Keratinocyte (primary cell): ENCODE measurements around the gene CEP57L1.

Experiments used
- EZH2 ChIP-seq: IDR thresholded peaks from one replicate; pipeline ENCODE4 v1.6.1; 2012; ENCODE audit warnings: inconsistent platforms, mild to moderate bottlenecking, low read length, moderate library complexity
- TF ChIP-seq, protein P1 (sequence below), 3 experiments: IDR thresholded peaks in 1 of 3; conservative IDR thresholded peaks in 1 of 3; optimal IDR thresholded peaks in 1 of 3; 2 replicates in 2 of 3; 3 replicates in 1 of 3; pipeline versions ENCODE3 to v1.5.1; 2011; ENCODE audit warnings: low read length in 3 of 3, mild to moderate bottlenecking in 3 of 3, moderate library complexity in 2 of 3, control low read depth in 1 of 3, inconsistent platforms in 1 of 3; ENCODE audit not compliant: insufficient read depth in 2 of 3; ENCODE audit errors: extremely low read depth in 1 of 3

DNA sequence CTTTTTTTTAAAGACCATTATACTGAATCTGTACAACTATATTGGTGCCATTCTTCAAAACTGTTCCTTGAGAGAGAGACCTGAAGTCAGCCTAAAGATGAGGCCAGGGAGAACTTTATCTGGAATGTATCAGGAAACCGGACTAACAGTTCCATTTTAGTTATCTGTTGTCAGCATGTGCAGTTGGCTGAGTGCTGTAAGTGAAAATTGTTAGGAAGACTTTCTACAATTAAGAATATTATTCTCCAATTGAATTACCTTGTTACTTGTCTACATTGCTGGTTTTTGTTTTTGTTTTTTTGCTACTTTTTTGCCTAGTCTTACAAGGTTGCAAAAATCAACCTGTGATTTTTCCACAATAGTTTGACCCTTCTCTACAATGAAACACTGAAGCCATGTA lies 7.5 kb downstream of the CEP57L1 start:
- TF ChIP-seq, protein P1, sequence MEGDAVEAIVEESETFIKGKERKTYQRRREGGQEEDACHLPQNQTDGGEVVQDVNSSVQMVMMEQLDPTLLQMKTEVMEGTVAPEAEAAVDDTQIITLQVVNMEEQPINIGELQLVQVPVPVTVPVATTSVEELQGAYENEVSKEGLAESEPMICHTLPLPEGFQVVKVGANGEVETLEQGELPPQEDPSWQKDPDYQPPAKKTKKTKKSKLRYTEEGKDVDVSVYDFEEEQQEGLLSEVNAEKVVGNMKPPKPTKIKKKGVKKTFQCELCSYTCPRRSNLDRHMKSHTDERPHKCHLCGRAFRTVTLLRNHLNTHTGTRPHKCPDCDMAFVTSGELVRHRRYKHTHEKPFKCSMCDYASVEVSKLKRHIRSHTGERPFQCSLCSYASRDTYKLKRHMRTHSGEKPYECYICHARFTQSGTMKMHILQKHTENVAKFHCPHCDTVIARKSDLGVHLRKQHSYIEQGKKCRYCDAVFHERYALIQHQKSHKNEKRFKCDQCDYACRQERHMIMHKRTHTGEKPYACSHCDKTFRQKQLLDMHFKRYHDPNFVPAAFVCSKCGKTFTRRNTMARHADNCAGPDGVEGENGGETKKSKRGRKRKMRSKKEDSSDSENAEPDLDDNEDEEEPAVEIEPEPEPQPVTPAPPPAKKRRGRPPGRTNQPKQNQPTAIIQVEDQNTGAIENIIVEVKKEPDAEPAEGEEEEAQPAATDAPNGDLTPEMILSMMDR (optimal IDR thresholded peaks at IDR 0.05 in 1 of 3, IDR thresholded peaks at IDR 0.05 in 1 of 3, conservative IDR thresholded peaks at IDR 0.05 in 1 of 3; ENCODE audit: extremely low read depth in 1 of 3, insufficient read depth in 2 of 3, low read length in 3 of 3), result no peak
- TF ChIP-seq EZH2, result no peak
